Measurements from ENCODE around the gene ARHGAP26.

Gene ARHGAP26

GRCh38 chr5:142769793-142770649 is at the start of gene ARHGAP26:
ARHGAP26 (plus strand) TSS chr5:142770377; CDS start chr5:142770762, 385 bp downstream.
- DNase-seq (ENCODE audit: low spot score), result peak; percentile 98

GRCh38 chr5:142720641-142721271 is 49.4 kb upstream of the ARHGAP26 start:
- DNase-seq (ENCODE audit: low spot score), result peak; percentile 72

- DNase-seq (ENCODE audit: low spot score), result no peak
Measured at GRCh38 chr5:142722146-142722545, 48.0 kb upstream of the ARHGAP26 start.

GRCh38 chr5:142722896-142723295 is 47.3 kb upstream of the ARHGAP26 start:
- no peak for DNase-seq (ENCODE audit: low spot score)

- DNase-seq (ENCODE audit: low spot score), result no peak
Measured at GRCh38 chr5:142724821-142725220, 45.4 kb upstream of the ARHGAP26 start.

DNA sequence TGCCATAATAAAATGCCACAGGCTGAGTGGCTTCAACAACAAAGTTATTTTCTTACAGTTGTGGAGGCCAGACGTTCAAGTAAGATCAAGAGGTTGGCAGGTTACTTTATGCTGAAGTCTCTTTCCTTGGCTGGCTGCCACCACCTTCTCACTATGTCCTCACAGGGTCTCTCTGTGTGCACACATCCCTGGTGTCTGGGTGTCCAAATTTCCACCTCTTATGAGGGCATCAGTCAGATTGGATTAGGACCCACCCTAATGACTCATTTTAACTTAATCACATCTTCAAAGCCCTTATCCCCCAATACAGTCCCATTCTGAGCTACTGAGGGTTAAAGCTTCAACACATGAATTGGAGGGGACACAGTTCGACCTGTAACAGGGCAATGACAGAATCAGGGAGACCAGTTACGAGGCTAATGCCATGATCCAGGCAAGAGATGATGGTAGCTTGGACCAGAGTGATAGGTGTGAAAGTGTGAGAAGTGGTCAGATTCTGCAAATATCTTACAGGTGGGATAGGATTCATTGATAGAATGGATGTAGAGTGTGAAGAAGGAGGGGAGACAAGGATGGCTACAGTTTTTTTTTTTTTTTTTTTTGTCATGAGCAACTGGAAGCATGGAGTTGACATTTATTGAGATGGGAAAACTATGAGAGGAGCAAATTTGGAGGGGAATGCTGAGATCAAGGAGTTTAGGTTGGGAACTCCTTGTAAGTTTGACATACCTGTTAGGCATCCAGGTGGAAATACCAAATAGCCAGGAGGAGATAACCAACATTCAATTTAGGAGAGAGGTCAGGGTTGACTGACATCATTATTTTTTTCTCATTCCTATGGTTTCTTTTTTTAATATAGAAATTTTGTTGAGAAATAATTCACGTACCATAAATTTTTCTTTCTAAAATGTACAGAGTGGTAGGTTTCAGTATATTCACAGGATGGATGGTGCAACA is 44.7 kb upstream of the ARHGAP26 start:
- DNase-seq (ENCODE audit: low spot score), result no peak

DNA sequence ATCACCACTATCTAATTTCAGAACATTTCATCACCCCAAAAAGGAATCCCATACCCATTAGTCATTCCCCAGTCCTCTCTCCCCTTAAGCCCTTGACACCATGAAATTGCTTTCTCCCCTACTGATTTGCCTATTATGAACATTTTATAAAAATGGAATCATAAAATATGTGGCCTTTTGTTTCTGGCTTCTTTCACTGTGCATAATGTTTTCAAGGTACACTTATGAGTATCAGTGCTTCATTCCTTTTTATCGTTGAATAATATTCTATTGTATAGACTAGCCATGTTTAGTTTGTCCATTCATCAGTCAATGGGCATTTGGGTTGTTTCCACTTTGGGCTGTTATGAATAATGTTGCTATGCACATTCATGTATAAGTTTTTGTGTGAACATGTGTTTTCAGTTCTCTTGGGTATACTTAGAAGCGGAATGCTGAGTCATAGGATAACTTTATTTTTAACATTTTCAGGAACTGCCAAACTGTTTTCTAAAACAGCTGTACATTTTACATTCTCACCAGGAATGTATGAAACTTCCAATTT is 43.9 kb upstream of the ARHGAP26 start:
- DNase-seq (ENCODE audit: low spot score), result no peak

DNA sequence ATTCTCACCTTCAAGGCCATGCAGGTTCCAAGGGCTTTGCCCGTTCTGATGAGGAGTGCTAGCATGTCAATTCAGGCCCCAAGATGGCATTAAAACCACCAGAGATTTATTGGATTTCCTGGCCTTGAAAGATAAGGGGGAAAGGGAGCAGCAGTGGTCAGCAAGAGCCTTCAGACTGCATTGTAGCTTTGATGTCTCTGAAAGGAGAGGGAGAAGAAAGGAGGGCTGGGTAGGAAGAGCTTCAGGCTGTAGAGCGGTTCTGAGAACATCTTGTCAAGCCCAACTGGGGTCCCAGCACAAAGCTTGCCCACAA is 42.5 kb upstream of the ARHGAP26 start:
- DNase-seq (ENCODE audit: low spot score), result no peak

DNA sequence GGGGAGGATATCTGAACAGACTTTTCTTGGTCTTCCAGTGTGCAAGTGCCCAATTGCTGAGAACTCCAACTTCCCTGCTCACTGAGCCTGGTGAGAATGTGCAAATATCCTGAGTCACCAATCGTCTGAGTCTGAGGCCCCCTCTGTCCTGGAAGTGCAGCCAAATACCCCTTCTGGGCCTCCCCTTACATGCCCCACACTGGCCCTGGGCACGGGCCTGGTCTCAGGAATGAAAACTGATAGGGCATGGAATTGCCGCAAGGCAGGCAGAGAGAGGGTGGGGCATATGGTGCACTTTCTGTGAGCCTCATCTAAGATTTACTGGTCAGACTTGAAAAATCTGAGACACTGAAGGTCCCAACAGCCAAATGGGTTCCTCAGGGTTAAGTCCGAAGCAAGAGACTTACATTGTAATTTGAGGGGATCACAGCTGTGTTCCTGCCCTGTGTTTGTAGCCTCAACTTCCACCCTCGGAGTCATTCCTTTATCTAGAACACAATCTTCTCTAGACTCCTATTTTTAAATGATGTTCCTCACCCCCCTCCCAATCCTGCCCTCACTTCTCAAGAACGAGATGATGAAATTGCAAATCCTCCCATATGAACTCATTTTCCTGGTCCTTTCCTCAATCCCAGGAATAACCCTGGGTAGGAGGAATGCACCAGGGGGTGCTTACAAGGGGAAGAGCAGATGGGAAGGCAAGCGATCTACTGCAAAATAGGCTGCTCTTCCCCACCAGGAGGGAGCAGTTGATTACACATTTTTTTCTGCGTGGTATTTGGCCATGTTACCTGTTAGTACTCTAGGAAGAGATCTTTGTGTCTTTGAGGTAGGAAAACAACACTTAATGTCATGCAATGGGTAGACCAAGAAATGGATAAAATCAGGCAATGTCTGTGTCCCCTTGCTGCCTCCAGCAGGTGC is 34.6 kb upstream of the ARHGAP26 start:
- DNase-seq (ENCODE audit: low spot score), result peak; percentile 76

- peak; percentile 54 for DNase-seq (ENCODE audit: low spot score)
Measured at GRCh38 chr5:142736247-142736632, 33.9 kb upstream of the ARHGAP26 start.

- DNase-seq (ENCODE audit: low spot score), result no peak
Measured at GRCh38 chr5:142737179-142737578, 33.0 kb upstream of the ARHGAP26 start.

- no peak for DNase-seq (ENCODE audit: low spot score)
Measured at GRCh38 chr5:142740474-142741242, 29.5 kb upstream of the ARHGAP26 start.

DNA sequence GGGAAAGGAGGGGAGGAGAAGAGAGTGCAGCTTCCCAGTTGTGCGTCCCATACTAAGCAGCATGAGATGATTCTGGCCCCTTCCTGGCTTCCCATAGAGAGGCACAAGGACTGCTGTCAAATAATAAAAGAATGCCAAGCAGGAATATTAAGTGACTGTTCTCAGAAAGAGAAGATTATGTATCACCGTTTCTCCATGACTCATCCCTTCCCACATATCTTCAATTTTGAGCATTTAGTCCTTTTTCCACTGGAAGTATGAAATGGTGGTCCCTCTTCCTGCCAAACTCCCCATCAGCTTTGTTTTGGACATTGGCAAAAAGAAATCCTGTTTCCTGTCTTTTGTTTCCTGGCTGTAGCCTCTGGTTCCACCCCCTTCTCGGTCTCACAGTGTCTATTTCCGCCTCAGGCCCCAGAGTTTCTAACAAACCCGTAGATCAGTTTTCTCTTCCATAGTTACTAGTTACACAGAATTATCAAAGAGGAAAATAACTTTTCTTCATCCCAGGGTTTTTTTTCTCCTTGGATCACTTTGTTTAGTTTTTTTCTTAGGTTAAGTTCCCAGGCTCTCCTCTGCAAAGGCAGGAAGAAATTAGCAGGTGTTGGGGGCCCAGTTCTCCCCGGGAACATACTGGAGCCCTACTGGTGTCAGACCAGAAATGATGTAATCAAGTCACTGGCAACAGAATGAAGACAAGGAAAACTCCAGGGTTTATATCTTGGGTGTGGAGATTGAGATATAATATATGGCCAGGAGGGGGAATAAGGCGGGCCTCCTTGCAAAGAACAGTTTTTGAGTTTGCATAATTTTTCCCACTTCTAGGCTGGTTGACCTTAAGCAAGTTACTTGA is 26.4 kb upstream of the ARHGAP26 start:
- no peak for DNase-seq (ENCODE audit: low spot score)

DNA sequence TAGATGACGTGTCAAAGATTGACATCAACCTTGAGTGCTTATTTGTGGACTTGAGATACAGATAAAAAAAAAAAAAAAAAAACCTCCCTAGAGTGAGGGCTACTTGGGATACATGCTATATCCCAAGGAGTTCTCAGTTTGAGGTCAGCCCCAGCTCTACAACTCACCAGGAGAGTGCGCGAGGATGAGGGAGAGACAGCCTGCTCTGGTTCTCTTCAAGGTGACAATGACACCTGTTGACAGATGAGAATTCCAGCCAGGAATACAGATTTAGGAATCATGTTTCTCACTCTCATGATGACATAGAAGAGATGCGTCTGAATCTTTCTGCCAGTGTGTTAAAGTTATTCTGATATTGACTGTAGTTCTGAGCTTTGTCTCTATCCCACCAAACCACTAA is 24.9 kb upstream of the ARHGAP26 start:
- DNase-seq (ENCODE audit: low spot score), result no peak

DNA sequence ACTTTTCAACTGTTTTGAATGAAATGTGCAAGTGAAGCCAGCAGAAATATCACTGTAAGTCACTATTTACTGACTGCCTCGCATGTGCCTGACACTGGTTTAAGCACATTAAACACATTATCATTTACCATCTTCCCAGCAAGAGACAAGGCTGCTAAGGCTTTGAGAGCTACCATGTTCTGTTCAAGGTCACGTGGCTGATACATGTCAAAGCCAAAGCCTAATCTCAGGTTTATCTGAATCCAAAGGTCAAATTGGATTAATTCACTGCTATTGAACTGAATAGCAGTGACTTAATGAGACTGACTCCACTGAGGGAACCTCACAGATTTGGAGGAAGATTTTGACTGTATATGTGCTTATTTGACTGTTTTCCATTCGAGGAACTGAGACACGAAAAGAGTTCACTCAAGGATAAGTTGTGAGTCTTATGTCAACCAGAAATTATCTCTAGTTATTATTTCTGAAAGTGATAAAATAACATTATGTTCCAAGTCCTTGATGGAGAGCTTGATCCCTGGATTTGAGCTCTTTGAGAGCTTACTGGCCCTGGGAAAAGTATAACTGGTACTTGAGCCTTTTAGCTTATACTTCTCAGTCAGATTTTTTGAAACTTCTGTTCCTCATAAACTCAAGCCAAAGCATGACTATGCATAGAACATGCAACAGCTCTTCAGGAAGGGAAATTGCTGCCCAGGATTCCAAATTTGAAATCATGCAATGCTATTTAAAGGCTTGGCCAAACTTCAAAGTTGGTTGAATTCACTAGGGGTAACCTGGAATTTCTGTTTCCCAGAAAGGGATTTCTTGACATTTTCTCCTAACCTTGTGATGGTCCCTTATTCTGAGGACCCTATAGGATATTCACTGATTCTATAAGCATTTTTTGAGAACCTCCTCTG is 23.4 kb upstream of the ARHGAP26 start:
- DNase-seq (ENCODE audit: low spot score), result no peak

DNA sequence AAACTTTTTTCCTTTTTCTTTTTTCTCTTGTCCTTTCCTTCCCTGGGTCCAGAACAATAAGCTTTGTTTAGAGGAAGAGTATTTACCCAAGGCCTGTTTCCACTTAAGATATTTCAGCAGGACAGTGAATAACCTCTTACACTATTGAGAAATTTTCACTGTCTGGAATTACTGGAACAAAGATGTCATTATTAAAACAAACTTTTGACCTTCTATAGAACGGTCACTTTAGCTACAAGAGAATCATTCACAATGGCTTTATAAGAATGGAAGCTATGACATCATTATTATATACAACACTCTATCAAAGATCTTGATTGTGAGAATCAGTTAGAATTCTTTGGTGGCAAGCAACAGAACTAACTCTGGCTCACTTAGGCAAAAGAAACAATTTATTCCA is 22.0 kb upstream of the ARHGAP26 start:
- no peak for DNase-seq (ENCODE audit: low spot score)

DNA sequence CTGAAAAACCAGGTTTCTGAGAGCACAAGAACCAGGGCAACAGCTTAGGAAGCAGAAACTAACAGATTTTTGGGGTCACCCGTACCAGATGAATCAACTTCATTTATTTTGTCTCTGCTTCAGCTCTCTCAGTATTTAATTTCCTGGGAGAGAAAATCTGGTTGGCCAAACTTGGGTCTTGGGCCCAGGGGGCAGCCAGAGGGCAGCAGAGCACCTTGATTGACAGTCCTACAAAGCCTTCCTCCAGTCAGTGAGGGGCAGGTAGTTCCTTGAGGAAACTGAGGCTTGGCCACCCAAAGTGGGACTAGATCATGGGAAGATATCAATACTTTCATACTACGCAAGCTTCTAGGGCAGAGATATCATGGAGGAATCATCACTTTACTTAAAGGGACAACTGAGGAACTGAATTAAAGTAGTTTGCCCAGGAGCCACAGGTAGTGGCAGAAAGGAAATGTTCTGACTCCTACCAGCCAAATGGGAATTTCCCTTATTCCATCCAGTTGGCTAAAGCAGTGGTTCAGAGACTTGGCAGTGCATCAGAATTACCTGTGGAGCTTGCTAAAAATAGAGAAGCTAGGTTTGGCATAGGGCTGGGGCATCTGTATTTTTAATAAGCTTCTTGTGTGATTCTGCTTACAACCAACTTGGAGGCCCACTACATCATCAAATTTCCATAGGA is 21.5 kb upstream of the ARHGAP26 start:
- DNase-seq (ENCODE audit: low spot score), result peak; percentile 82

DNA sequence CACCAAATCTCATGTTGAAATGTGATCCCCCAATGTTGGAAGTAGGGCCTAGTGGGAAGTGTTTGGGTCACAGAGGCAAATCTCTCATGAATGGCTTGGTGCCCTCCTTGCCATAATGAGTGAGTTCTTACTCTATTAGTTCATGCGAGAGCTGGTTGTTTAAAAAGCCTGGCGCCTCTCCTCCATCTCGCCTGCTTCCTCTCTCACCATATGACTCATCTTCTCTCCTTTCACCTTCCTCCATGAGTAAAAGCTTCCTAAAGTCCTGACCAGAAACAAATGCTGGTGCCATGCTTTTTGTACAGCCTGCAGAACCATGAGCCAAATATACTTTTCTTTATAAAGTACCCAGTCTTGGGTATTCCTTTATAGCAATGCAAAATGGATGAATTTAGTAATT is 20.9 kb upstream of the ARHGAP26 start:
- no peak for DNase-seq (ENCODE audit: low spot score)
